CD4-positive, alpha-beta T cell treated with Interleukin-4 for 4 hours (primary cell): Measurements from ENCODE around the gene HES5.
"Not testable (repeated sequence)": the region's sequence is repeated elsewhere in the genome, so short reads cannot be mapped to it uniquely, and the experiment has no call there.

Experiments used
- DNase-seq: peaks from one replicate; pipeline ENCODE4 v3.0.0-alpha.2; 2020

HES5 gene

DNA sequence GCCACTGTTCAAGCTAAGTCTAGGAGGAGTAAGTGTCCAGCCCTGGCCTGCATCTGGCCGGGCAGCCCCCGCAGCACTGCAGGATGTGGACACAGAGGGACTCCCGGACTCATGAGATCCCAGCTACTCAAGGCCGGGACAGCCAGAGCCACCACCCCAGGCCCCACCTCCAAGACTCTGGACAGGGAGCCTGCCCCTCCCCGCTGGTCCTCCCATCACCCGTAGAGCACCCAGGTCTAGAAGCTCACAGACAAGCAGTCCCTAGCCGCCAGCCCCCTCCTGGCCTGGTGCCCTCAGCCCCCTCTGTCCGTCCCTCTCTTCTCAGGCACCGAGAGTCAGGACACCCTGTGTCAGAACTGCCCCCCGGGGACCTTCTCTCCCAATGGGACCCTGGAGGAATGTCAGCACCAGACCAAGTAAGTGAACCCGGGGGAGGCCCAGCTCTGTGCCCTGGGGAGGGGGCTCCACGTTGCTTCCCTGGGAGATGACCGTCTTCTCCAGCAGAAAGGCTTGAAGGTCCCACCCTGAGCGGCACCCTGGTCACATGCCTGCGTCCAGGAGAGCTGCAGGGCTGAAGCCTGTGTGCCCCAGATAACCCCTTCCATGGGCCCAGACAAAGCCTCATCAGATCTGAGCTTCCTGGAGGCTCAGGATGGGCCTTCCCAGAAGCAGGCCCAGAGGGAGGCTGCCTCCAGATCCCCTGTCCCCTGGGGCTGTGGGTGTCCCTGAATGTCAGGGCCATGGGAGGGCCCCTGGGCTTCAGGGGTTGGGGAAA, 30.4 kb upstream of the HES5 start:
- DNase-seq: no peak

GRCh38 chr1:2559509-2560298, 29.6 kb upstream of the HES5 start:
- no peak for DNase-seq

DNA sequence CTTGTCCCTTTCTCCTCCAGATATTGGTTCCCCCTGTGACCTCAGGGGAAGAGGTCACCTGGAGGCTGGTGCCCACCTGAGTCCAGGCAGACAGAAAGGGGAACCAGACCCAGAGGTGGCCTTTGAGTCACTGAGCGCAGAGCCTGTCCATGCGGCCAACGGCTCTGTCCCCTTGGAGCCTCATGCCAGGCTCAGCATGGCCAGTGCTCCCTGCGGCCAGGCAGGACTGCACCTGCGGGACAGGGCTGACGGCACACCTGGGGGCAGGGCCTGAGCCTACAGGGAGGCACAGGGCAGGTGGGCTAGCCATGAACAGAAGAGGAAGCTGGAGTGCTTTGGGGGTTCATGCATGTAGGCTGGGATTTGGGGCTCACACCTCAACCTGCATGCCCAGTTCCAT, 28.8 kb upstream of the HES5 start:
- no peak for DNase-seq

DNA sequence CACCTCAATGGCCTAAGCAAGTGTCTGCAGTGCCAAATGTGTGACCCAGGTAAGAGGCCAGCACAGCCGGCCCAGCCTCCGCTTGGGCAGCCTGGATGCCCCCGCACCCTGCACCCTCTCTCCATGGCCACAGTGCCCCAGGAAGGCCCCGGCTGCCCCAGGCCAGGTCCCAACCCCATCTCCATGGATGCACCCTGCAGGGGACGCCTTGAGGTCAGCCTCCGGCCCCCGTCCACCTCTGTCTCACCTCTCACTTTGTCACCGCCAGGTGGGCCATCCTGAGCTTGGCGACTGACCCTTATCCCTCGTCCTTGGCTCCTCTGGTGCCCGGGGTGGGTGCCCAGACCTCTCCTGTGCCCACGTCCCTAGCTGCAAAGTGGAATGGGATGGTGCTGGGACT, 28.4 kb upstream of the HES5 start:
- DNase-seq: no peak

DNA sequence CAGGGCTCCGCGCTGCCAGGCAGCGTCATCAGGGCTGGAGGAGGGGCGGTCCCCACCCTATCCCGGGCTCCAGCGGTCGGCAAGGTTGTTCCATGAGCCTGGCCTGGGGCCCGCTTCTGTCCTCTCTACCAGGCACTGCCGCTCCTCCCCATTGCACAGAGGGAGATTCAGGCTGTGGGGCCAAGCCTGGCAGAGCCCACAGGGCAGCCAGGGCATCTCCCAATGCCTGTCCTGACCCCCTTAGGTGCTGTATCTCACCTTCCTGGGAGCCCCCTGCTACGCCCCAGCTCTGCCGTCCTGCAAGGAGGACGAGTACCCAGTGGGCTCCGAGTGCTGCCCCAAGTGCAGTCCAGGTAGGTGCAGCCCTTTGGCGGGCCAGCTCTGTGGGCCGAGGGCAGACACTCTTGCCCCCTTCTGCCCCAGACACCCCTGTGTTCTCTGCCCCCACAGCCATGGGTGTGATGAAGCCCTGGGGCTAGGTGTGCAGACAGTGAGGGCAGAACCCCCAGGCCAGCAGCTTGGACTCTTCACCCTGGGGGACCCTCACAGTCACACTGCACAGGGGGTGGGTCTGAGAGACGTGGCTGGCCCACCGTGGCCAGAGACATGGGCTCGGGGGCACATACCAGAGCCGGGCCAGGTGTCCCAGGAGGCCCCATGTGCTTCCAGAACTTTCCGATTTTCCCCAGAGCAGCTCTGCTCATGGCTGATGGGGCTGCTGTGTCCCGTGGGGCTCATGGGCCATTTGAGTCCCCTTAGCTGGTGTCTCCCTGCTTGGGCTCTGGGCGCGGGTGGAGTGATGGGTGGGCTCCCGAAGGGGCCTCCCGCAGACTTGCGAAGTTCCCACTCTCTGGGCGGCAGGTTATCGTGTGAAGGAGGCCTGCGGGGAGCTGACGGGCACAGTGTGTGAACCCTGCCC, 27.7 kb upstream of the HES5 start:
- DNase-seq: no peak

DNA sequence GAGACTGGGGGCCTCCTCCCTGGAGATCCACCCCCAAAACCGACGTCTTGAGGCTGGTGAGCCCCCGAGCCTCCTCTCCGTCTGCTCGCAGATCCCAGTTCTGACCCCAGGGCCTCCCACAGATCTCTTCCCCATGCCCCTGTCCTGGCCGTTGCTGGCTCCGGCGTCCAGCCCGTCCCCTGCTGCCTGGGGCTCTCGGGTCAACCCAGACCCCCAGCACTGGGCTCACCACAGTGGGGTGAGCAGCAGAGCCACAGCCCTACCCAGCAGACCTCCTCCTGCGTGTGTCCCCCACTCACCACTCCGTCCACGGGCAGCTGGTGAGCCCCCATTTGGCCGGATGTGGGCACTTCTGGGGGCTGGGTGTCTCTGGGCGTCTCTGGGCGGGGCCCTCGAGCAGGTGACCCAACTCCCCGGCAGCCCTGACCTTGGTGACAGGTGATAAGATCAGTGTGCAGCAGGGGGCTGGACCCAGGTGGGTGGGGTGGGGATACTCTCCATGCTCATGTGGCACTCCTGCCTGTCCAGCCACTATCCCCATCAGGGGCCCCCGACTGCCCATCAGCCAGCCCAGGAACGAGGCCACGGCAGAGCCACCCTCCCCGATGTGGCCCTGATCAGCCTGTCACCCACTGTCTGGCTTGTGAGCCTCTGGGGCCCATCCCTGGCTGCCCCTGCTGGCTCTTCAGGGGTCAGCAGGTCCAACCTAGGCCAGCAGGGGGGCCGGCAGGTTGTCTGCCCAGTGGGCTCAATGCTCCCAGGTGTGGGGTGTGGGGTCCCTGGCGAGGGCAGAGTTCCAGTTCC, 26.8 kb upstream of the HES5 start:
- DNase-seq: peak; percentile 57

- DNase-seq: peak; percentile 80
Measured at GRCh38 chr1:2556277-2556677, 26.2 kb upstream of the HES5 start, which contains the start of gene TNFRSF14. Gene TNFRSF14 (plus strand): TSS chr1:2556371. CDS start chr1:2556665, 294 bp downstream.

- DNase-seq: peak; percentile 81
Measured at GRCh38 chr1:2555634-2556276, 25.7 kb upstream of the HES5 start.

GRCh38 chr1:2554621-2555387, 24.7 kb upstream of the HES5 start:
- DNase-seq: peak; percentile 55

DNA sequence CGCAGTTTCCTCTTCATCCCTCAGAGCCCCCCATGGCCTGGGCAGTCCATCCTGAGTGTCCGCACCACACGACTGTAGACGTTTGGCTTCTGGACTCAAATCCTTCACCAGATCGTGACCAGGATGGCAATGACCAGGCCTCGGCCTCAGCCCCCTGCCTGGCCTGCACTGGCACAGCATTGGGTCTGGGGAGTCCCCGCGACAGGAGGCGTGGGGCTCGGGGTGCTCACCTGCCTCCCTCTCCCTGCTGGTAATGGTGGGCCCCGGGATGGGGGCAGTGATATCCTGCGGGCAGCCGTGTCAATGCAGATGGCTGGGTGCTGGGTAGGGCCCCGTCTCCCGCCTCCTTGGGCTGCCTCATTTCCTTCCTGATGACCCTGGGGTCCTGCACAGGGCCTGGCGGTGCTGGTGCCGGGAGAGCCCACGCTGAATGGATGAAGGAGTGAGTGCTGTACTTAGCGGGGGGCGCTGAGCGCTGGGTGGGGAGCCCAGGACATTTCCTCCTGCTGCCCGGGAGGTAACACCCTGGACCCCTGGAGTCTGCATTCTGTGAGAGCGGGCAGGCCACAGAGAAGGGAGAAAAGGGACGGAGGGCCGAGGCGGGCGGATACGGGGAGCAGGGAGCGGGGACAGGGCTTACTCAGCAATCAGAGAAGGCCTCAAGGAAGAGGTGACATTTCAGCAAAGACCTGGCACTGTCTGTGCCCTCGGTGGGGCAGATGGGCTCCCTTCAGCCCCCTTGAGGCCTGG, 24.0 kb upstream of the HES5 start:
- DNase-seq: no peak

DNA sequence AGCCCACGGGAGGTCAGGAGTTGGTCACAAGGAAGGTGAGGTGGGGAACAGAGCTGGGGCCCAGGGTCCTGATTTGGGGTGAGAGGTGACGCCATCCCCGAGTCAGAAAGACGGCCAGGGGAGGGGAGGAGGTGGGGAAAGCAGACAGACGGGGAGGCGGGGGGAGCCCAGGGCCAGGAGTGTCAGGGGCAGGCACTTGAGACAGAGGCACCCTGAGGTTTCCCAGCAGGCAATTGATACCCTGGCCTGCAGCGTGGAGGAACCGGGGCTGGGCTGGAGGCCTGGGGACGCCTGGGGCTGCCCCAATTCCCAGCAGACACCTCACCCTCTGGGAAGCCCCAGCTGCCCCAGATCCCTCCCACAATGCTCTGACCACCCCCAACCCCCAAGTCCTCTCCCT, 23.0 kb upstream of the HES5 start:
- not testable (repeated sequence) for DNase-seq

DNA sequence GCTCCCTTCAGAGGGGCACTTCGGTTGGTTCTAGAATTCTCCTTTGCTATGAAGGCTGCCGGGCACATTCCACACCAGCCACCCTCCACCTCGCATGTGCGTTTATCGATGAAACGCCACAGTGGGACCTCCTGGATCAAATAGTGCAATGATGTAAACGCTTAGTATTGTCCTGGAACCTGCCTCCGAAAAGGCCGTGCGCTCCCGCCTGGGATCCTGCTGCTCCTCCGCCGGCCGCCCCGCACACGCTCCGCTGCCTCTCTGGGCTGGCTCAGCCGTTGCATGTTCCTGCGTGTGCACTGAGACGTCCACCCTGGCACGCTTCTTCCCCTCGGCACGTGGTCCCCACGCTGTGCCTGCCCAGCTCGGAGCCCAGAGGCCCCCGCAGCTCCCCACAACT, 22.1 kb upstream of the HES5 start:
- DNase-seq: no peak

DNA sequence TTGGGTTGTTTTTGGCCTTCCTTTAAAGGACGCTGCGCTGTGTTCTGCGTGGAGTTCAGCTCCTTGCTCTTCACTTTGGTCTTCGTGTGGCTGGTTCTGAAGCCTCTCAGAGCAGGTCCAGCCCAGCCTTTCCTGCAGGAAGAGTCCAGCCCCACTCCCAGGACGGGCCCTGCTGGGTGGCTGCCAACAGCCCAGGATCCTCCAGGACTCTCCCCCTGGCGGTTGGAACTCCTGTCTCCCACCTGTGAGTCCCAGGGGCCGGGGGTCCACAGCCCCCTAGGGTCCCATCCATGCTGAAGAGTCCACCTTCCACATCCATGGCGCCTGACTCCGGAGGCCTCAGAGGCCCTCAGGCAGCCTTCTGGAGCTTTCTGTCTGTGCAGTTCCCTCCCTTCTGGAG, 21.5 kb upstream of the HES5 start:
- DNase-seq: not testable (repeated sequence)

DNA sequence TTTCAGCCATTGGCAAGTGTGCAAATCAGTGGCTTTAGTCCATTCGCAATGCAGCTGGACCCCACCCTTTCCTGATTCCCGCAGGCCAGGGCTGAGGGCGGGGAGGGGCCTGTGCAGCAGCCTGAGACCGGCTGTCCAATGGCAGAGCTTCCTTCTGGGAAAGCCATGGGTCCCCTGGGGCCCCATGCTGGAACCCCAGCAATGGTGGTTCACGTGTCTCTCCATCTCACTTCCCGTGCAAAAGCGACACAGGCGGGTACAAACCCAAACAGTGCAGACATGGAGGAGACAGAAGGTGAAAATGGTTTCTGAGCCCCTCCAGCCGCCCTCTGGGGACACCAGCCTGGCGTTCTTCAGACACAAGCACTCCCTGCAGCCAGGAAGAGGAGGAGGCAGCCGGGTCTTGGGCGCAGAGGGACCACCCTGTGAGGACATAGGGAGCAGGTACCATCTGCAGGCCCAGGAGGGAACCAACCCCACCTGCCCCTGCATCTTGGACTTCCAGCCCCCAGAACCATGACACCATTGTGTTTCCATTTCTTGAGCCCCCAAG, 20.3 kb upstream of the HES5 start:
- DNase-seq: not testable (repeated sequence)

DNA sequence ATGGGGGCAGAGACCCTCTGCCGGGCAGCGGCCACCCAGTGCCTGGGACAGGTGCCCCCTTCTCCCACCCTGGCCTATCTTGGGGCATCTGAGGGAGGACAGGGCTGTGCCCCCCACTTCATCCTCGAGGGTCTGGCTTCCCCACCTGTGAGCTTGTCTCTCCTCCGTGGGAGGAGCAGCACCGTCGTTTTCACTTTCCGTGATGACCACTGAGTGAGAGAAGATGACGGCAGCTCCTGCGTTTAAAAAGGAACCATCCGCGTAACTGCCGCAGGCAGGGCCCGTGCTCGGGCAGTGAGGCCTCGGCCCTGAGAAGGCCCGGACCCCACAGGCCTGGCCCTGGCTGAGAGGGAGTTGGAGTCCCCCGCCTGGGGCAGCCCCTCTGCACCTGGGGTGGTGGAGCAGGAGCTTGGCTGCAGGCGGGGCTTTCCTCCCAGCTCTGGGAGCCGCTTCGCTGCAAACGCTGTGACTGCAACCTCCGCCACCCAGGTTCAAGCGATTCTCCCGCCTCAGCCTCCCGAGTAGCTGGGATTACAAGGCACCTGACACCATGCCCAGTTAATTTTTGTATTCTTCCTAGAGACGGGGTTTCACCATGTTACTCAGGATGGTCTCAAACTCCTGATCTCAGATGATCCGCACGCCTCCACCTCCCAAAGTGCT, 19.4 kb upstream of the HES5 start:
- not testable (repeated sequence) for DNase-seq

DNA sequence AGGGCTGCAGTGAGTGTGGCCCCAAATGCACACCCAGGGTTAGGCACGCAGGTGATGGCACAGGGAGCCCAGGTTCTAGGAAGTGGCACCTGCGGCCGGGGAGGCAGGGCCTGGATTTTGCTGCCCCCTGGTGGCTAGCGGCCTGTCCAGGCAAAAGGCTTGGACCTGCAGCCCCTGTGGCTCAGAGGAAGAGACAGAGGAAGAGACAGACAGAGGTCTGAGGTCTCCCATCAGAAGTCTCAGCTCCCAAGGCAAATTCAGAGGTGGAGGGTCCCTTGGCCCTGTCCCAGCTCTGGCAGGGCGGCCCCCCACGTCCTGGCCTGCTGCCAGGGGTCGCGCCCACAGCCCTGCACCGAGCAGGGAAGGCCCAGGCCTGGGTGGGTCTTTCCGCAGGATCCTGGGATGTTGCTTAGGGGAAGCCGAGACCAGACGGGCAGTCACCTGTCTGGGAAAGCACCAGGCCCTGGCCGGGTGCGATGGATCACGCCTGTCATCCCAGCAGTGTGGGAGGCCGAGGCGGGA, 18.1 kb upstream of the HES5 start:
- peak; percentile 85 for DNase-seq

DNA sequence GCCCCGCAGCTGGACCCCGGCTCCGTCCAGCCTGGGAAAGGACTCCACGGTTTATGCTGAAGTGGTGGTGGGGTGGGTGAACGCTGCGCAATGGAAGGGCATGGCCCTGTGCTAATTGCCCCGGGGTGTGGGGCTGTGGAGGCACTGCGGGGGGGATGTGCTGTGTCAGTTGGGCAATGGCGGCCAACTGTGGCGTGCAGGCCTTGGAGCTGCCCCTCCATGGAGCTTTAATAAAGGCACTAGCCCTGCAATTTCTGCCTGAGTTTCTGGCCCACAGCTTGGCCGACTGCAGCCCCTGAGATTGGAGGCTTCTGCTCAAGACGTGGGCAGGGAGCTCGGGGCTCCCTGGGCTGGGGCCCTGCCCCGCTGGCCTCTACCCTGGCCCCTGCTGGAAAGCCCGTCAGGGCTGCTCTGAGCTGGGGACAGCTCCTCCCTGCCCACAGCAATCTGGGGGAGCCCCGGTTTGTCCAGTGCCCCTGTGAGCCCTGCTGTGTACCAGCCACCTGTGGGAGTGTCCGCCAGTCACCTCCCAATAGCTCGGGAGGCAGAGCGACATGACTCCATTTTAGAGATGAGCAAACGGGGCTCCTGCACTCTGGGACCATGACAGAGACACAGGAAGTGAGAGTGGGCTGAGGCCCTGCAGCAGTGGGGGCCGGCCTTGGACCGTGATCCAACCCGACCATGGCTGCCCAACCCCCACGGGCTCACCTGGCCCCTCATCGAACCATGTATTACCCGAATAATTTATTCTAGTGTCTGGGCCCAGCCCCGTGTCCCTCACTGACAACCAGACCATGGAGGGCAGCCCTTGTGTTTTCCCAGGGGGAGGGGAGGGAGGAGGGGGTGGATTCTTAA, 17.4 kb upstream of the HES5 start:
- peak; percentile 45 for DNase-seq
